ENCODE results near the gene TNNT2.

TNNT2 gene

GRCh38 chr1:201376107-201376463 is 1.4 kb downstream of the TNNT2 start:
- DNase-seq = no peak

GRCh38 chr1:201375169-201375568 is 2.3 kb downstream of the TNNT2 start:
- no peak for DNase-seq

- DNase-seq = no peak
These were observed 3.1 kb downstream of the TNNT2 start for GRCh38 chr1:201374364-201374763.

- no peak for DNase-seq
These were observed 5.7 kb downstream of the TNNT2 start for GRCh38 chr1:201371792-201372191.

- DNase-seq = no peak
These were observed 6.2 kb downstream of the TNNT2 start for GRCh38 chr1:201371276-201371675.

- no peak for DNase-seq
These were observed 7.0 kb downstream of the TNNT2 start for GRCh38 chr1:201370500-201370899.

- DNase-seq = no peak
These were observed 8.3 kb downstream of the TNNT2 start for GRCh38 chr1:201369209-201369608.

GRCh38 chr1:201366696-201367095 is 10.8 kb downstream of the TNNT2 start:
- no peak for DNase-seq

- DNase-seq = no peak
These were observed 12.2 kb downstream of the TNNT2 start for GRCh38 chr1:201365251-201365650.

- DNase-seq = no peak
These were observed 12.7 kb downstream of the TNNT2 start for GRCh38 chr1:201364808-201365105.

GRCh38 chr1:201363467-201363866 is 14.0 kb downstream of the TNNT2 start:
- no peak for DNase-seq

- no peak for DNase-seq
These were observed 14.6 kb downstream of the TNNT2 start for GRCh38 chr1:201362906-201363305.

- peak; percentile 38 for DNase-seq
These were observed 15.6 kb downstream of the TNNT2 start for GRCh38 chr1:201361652-201362504.

GRCh38 chr1:201360901-201361651 is 16.4 kb downstream of the TNNT2 start:
- no peak for DNase-seq

- DNase-seq = no peak
These were observed 17.0 kb downstream of the TNNT2 start for GRCh38 chr1:201360486-201360885.

GRCh38 chr1:201359873-201360210 is 17.6 kb downstream of the TNNT2 start:
- DNase-seq = no peak

- no peak for DNase-seq
These were observed 18.2 kb downstream of the TNNT2 start for GRCh38 chr1:201359031-201359872.

- peak; percentile 27 for DNase-seq
These were observed 18.9 kb downstream of the TNNT2 start for GRCh38 chr1:201358596-201358995.

GRCh38 chr1:201357636-201358348 is 19.7 kb downstream of the TNNT2 start:
- no peak for DNase-seq

- no peak for DNase-seq
These were observed 20.3 kb downstream of the TNNT2 start for GRCh38 chr1:201357211-201357610.

- no peak for DNase-seq
These were observed 20.8 kb downstream of the TNNT2 start for GRCh38 chr1:201356701-201357100.

GRCh38 chr1:201356236-201356635 is 21.2 kb downstream of the TNNT2 start:
- DNase-seq = no peak

- no peak for DNase-seq
These were observed 22.0 kb downstream of the TNNT2 start for GRCh38 chr1:201355471-201355870.

All from fibroblast of skin of abdomen (primary cell).